ENCODE data around the gene HSPA1A. TPM values are rescaled to one million over a fixed set of nuclear protein-coding genes. Genes with fewer than 3 reads are reported as not detected.
A peak's percentile ranks its signal among the peaks of the same experiment; 100 is the strongest.

HSPA1A gene
- total RNA-seq, 1 experiment from 2014 or later = 169 TPM

DNA sequence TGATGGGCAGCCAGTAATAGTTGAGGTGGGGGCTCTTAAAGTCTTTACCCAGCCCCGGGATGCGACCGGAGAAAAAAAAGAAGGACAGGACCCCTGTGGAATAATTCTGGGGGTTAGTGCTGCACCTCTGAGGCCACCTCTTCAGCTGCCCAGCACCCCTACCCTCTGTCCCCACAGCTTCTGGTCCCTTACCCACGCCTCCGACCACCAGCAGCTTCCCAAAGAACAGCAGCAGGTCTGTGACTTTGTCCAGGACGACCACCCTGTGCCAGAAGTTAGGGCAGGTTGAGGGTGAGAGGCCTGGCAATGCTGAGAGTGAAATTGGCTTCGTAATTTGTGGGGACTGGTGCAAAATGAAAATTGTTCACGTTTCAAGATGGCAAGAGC lies 49.5 kb downstream of the HSPA1A start:
- Histone ChIP-seq H3K4me1 (ENCODE audit: control insufficient read depth, insufficient read depth, low read length) (peaks cover 33% of the 10 kb centered on the region), H3K36me3 (ENCODE audit: control insufficient read depth, insufficient read depth, low read length) (no peaks in the 10 kb centered on the region; the same call in 1 of the 2 replicates), H3K9me3 (ENCODE audit: control insufficient read depth, insufficient read depth, low read depth, low read length) (no peaks in the 10 kb centered on the region), H3K27ac (ENCODE audit: low read length) (peak overlapping the region; percentile 70), H3K4me3 (ENCODE audit: low read depth in 2 of 2, low read length in 2 of 2) (no peak overlapping the region), H3K27me3 (ENCODE audit: control insufficient read depth, insufficient read depth, low read length) (no peaks in the 10 kb centered on the region)
- intact Hi-C loops (cut with micrococcal nuclease; ENCODE audit: unreplicated experiment) (no loop called here), in situ Hi-C loops (cut with HindIII; ENCODE audit: low pct_unique_long_range_greater_than_20kb, low sequenced_read_pairs) (no loop called here)
- ChIA-PET POLR2A (no interaction called here), CTCF (no interaction called here)
- TF ChIP-seq SIN3A (IDR thresholded peaks at IDR 0.05; ENCODE audit: borderline replicate concordance, insufficient read depth, low read depth, low read length) (no peak), TCF7L2 (IDR thresholded peaks at IDR 0.05; ENCODE audit: low read depth, low read length) (no peak), POLR2AphosphoS5 (IDR thresholded peaks at IDR 0.05; ENCODE audit: low read depth, low read length) (no peak)
- TF ChIP-seq, protein P1, sequence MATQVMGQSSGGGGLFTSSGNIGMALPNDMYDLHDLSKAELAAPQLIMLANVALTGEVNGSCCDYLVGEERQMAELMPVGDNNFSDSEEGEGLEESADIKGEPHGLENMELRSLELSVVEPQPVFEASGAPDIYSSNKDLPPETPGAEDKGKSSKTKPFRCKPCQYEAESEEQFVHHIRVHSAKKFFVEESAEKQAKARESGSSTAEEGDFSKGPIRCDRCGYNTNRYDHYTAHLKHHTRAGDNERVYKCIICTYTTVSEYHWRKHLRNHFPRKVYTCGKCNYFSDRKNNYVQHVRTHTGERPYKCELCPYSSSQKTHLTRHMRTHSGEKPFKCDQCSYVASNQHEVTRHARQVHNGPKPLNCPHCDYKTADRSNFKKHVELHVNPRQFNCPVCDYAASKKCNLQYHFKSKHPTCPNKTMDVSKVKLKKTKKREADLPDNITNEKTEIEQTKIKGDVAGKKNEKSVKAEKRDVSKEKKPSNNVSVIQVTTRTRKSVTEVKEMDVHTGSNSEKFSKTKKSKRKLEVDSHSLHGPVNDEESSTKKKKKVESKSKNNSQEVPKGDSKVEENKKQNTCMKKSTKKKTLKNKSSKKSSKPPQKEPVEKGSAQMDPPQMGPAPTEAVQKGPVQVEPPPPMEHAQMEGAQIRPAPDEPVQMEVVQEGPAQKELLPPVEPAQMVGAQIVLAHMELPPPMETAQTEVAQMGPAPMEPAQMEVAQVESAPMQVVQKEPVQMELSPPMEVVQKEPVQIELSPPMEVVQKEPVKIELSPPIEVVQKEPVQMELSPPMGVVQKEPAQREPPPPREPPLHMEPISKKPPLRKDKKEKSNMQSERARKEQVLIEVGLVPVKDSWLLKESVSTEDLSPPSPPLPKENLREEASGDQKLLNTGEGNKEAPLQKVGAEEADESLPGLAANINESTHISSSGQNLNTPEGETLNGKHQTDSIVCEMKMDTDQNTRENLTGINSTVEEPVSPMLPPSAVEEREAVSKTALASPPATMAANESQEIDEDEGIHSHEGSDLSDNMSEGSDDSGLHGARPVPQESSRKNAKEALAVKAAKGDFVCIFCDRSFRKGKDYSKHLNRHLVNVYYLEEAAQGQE (IDR thresholded peaks at IDR 0.05; ENCODE audit: insufficient read depth in 1 of 2, low read depth in 2 of 2, low read length in 1 of 2) = no peak
- TF ChIP-seq, protein P2, sequence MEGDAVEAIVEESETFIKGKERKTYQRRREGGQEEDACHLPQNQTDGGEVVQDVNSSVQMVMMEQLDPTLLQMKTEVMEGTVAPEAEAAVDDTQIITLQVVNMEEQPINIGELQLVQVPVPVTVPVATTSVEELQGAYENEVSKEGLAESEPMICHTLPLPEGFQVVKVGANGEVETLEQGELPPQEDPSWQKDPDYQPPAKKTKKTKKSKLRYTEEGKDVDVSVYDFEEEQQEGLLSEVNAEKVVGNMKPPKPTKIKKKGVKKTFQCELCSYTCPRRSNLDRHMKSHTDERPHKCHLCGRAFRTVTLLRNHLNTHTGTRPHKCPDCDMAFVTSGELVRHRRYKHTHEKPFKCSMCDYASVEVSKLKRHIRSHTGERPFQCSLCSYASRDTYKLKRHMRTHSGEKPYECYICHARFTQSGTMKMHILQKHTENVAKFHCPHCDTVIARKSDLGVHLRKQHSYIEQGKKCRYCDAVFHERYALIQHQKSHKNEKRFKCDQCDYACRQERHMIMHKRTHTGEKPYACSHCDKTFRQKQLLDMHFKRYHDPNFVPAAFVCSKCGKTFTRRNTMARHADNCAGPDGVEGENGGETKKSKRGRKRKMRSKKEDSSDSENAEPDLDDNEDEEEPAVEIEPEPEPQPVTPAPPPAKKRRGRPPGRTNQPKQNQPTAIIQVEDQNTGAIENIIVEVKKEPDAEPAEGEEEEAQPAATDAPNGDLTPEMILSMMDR (IDR thresholded peaks at IDR 0.05) = no peak
- DNase-seq (ENCODE audit: low read depth, low spot score) (no peak), ATAC-seq (no peak)
- BruUV-seq (replicated peaks) = no TSS peak

DNA sequence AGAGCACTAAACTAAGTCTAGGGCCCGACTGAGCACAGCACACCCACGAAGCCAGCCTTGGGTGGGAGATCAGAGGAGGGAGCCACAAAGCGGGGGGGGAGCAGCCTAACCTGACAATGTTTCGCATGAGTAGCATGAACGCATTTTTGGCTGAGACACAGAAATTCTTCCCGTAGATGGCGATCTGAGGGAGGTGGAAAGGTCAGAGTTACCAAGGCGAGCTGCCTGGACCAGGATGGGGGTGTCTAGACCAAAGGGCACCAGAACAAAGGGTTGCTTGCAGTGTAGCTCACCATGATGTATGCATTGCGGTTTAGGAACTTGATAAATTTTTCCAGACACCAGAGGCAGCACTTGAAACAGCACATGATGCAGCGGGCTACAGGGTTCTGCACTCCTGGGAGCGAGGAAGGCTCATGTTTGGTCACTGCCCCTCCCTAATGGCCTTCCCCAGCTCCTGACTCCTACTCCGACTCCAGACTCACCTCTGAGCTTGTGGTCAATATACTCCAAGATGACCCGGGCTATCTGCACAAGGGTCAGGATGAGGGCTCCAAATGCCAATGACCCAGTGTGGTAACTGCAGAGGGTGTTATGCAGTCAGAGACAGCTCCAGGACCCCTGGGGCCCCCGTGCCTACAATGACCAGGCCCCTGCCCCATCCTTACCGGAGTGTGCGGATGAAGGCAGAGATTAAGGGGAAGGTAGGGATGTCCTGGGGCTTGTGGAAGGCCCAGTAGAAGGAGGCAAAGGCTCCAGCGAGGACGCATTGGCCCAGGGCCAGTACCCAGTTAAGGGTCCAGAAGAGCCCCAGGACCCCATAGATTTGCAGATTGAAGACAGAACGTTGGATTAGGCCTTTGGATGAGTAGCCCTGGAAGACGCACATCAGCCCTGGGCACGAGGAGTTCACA lies 50.1 kb downstream of the HSPA1A start:
- intact Hi-C loops (cut with micrococcal nuclease; ENCODE audit: unreplicated experiment) (no loop called here), in situ Hi-C loops (cut with HindIII; ENCODE audit: low pct_unique_long_range_greater_than_20kb, low sequenced_read_pairs) (no loop called here)
- no TSS peak for BruUV-seq (replicated peaks)
- H3K4me3 ChIP-seq (ENCODE audit: low read depth in 2 of 2, low read length in 2 of 2) = no peak overlapping the region
- peak; percentile 52 for ATAC-seq
- CTCF ChIA-PET = interaction anchor here (0.6 kb wide), 1 partner anchor 78 kb away, joined by 3 read pairs; no protein-coding TSS in a partner anchor
- POLR2A ChIA-PET = no interaction called here
- TF ChIP-seq, protein P1 (IDR thresholded peaks at IDR 0.05; ENCODE audit: insufficient read depth in 1 of 2, low read depth in 2 of 2, low read length in 1 of 2) = no peak
- TF ChIP-seq TCF7L2 (IDR thresholded peaks at IDR 0.05; ENCODE audit: low read depth, low read length) = peak; percentile 91
- peaks cover 34% of the 10 kb centered on the region for H3K4me1 ChIP-seq (ENCODE audit: control insufficient read depth, insufficient read depth, low read length)
- H3K36me3 ChIP-seq (ENCODE audit: control insufficient read depth, insufficient read depth, low read length) = no peaks in the 10 kb centered on the region; the same call in 1 of the 2 replicates
- H3K27me3 ChIP-seq (ENCODE audit: control insufficient read depth, insufficient read depth, low read length) = no peaks in the 10 kb centered on the region
- DNase-seq (ENCODE audit: low read depth, low spot score) = no peak
- H3K9me3 ChIP-seq (ENCODE audit: control insufficient read depth, insufficient read depth, low read depth, low read length) = no peaks in the 10 kb centered on the region
- peak overlapping the region; percentile 70 for H3K27ac ChIP-seq (ENCODE audit: low read length)

Other genes with a start within 250 kb of the HSPA1A start
- 0.72 TPM for gene LTA, start 243.3 kb upstream of the HSPA1A start, total RNA-seq (2021; ENCODE audit: unreplicated experiment)
- gene TNF, start 240.0 kb upstream of the HSPA1A start, total RNA-seq (2021; ENCODE audit: unreplicated experiment) = 0.64 TPM
- 3.7 TPM for gene LTB, start 233.1 kb upstream of the HSPA1A start, total RNA-seq (2021; ENCODE audit: unreplicated experiment)
- gene LST1, start 229.3 kb upstream of the HSPA1A start, total RNA-seq (2021; ENCODE audit: unreplicated experiment) = not detected
- gene NCR3, start 222.5 kb upstream of the HSPA1A start, total RNA-seq (2021; ENCODE audit: unreplicated experiment) = not detected
- 0.44 TPM for gene AIF1, start 200.3 kb upstream of the HSPA1A start, total RNA-seq (2021; ENCODE audit: unreplicated experiment)
- 318 TPM for gene PRRC2A, start 194.8 kb upstream of the HSPA1A start, total RNA-seq (2021; ENCODE audit: unreplicated experiment)
- gene BAG6, start 162.9 kb upstream of the HSPA1A start, total RNA-seq (2021; ENCODE audit: unreplicated experiment) = 491 TPM
- gene APOM, start 159.6 kb upstream of the HSPA1A start, total RNA-seq (2021; ENCODE audit: unreplicated experiment) = 1.8 TPM
- gene C6orf47, start 154.8 kb upstream of the HSPA1A start, total RNA-seq (2021; ENCODE audit: unreplicated experiment) = 22.4 TPM
- 18.3 TPM for gene GPANK1, start 150.5 kb upstream of the HSPA1A start, total RNA-seq (2021; ENCODE audit: unreplicated experiment)
- gene CSNK2B, start 149.5 kb upstream of the HSPA1A start, total RNA-seq (2021; ENCODE audit: unreplicated experiment) = 219 TPM
- 21.2 TPM for gene LY6G5B, start 145.6 kb upstream of the HSPA1A start, total RNA-seq (2021; ENCODE audit: unreplicated experiment)
- gene LY6G5C, start 134.5 kb upstream of the HSPA1A start, total RNA-seq (2021; ENCODE audit: unreplicated experiment) = 0.62 TPM
- gene ABHD16A, start 112.2 kb upstream of the HSPA1A start, total RNA-seq (2021; ENCODE audit: unreplicated experiment) = 47.2 TPM
- not detected for gene LY6G6F, start 108.7 kb upstream of the HSPA1A start, total RNA-seq (2021; ENCODE audit: unreplicated experiment)
- gene LY6G6D, start 100.2 kb upstream of the HSPA1A start, total RNA-seq (2021; ENCODE audit: unreplicated experiment) = not detected
- gene LY6G6C, start 93.8 kb upstream of the HSPA1A start, total RNA-seq (2021; ENCODE audit: unreplicated experiment) = 0.23 TPM
- not detected for gene MPIG6B, start 92.2 kb upstream of the HSPA1A start, total RNA-seq (2021; ENCODE audit: unreplicated experiment)
- gene DDAH2, start 86.2 kb upstream of the HSPA1A start, total RNA-seq (2021; ENCODE audit: unreplicated experiment) = 104 TPM
- 583 TPM for gene CLIC1, start 79.0 kb upstream of the HSPA1A start, total RNA-seq (2021; ENCODE audit: unreplicated experiment)
- gene MSH5, start 75.5 kb upstream of the HSPA1A start, total RNA-seq (2021; ENCODE audit: unreplicated experiment) = 38.1 TPM
- 6.3 TPM for gene SAPCD1, start 52.9 kb upstream of the HSPA1A start, total RNA-seq (2021; ENCODE audit: unreplicated experiment)
- 4.3 TPM for gene VWA7, start 38.2 kb upstream of the HSPA1A start, total RNA-seq (2021; ENCODE audit: unreplicated experiment)
- gene VARS1, start 19.8 kb upstream of the HSPA1A start, total RNA-seq (2021; ENCODE audit: unreplicated experiment) = 229 TPM
- gene LSM2, start 8.6 kb upstream of the HSPA1A start, total RNA-seq (2021; ENCODE audit: unreplicated experiment) = 89.7 TPM
- gene HSPA1L, start 260 bp upstream of the HSPA1A start, total RNA-seq (2021; ENCODE audit: unreplicated experiment) = 2.8 TPM
- gene HSPA1B, start 12.2 kb downstream of the HSPA1A start, total RNA-seq (2021; ENCODE audit: unreplicated experiment) = 147 TPM
- gene NEU1, start 47.3 kb downstream of the HSPA1A start, total RNA-seq (2021; ENCODE audit: unreplicated experiment) = 111 TPM
- 2.7 TPM for gene SLC44A4, start 63.5 kb downstream of the HSPA1A start, total RNA-seq (2021; ENCODE audit: unreplicated experiment)
- 60.4 TPM for gene EHMT2, start 82.2 kb downstream of the HSPA1A start, total RNA-seq (2021; ENCODE audit: unreplicated experiment)
- 9.4 TPM for gene ZBTB12, start 86.5 kb downstream of the HSPA1A start, total RNA-seq (2021; ENCODE audit: unreplicated experiment)
- 1.0 TPM for gene C2, start 112.2 kb downstream of the HSPA1A start, total RNA-seq (2021; ENCODE audit: unreplicated experiment)
- 5.6 TPM for gene CFB, start 130.6 kb downstream of the HSPA1A start, total RNA-seq (2021; ENCODE audit: unreplicated experiment)
- 94.9 TPM for gene NELFE, start 143.4 kb downstream of the HSPA1A start, total RNA-seq (2021; ENCODE audit: unreplicated experiment)
- 121 TPM for gene SKIC2, start 143.6 kb downstream of the HSPA1A start, total RNA-seq (2021; ENCODE audit: unreplicated experiment)
- 38.1 TPM for gene DXO, start 156.6 kb downstream of the HSPA1A start, total RNA-seq (2021; ENCODE audit: unreplicated experiment)
- gene C4A, start 166.5 kb downstream of the HSPA1A start, total RNA-seq (2021; ENCODE audit: unreplicated experiment) = 8.1 TPM
- 8.8 TPM for gene C4B, start 199.3 kb downstream of the HSPA1A start, total RNA-seq (2021; ENCODE audit: unreplicated experiment)
- gene CYP21A2, start 222.9 kb downstream of the HSPA1A start, total RNA-seq (2021; ENCODE audit: unreplicated experiment) = 1.1 TPM